H9 (cell line): ENCODE results near the gene NXPH1. TPM values are rescaled to one million over a fixed set of nuclear protein-coding genes. Genes with fewer than 3 reads are reported as not detected.

Experiments used
- DNase-seq: peaks from one replicate; pipeline ENCODE4 v3.0.0-alpha.2; 2017
- H2AFZ ChIP-seq: one replicate; pipeline ENCODE4 v1.6.1; 2013; ENCODE audit warnings: mild to moderate bottlenecking, low read length, control low read depth, moderate library complexity
- H2AK5ac ChIP-seq: 2 replicates; pipeline ENCODE4 v1.6.1; 2013; ENCODE audit warnings: low read length, control low read depth, mixed read lengths; ENCODE audit not compliant: insufficient read length
- H2BK120ac ChIP-seq: one replicate; pipeline ENCODE4 v1.6.1; 2013; ENCODE audit warnings: low read depth, mild to moderate bottlenecking, low read length, control low read depth, inconsistent platforms; ENCODE audit not compliant: poor library complexity, severe bottlenecking
- H2BK12ac ChIP-seq: 2 replicates; pipeline ENCODE4 v1.6.1; 2013; ENCODE audit warnings: low read length, control low read depth, mixed read lengths, low read depth; ENCODE audit not compliant: insufficient read length
- H2BK15ac ChIP-seq: 2 replicates; pipeline ENCODE4 v1.6.1; 2013; ENCODE audit warnings: low read depth, low read length, control low read depth
- H2BK20ac ChIP-seq: one replicate; pipeline ENCODE4 v1.6.1; 2013; ENCODE audit warnings: low read depth, mild to moderate bottlenecking, low read length, control low read depth, inconsistent platforms; ENCODE audit not compliant: poor library complexity, severe bottlenecking
- H2BK5ac ChIP-seq: 2 replicates; pipeline ENCODE4 v1.6.1; 2013; ENCODE audit warnings: low read length, control low read depth, mixed read lengths; ENCODE audit not compliant: insufficient read length
- H3K14ac ChIP-seq: 2 replicates; pipeline ENCODE4 v1.6.1; 2013; ENCODE audit warnings: low read length, control low read depth; ENCODE audit not compliant: insufficient read depth
- H3K18ac ChIP-seq: 2 replicates; pipeline ENCODE4 v1.6.1; 2013; ENCODE audit warnings: low read depth, mild to moderate bottlenecking, mixed read lengths, low read length, control low read depth; ENCODE audit not compliant: insufficient read length
- H3K23ac ChIP-seq: 2 replicates; pipeline ENCODE4 v1.6.1; 2013; ENCODE audit warnings: low read length, control low read depth, mixed read lengths, low read depth; ENCODE audit not compliant: insufficient read length
- H3K23me2 ChIP-seq: 2 replicates; pipeline ENCODE4 v1.6.1; 2013; ENCODE audit warnings: low read depth, mild to moderate bottlenecking, mixed read lengths, low read length, control low read depth; ENCODE audit not compliant: insufficient read length, poor library complexity, severe bottlenecking
- H3K27ac ChIP-seq: 2 replicates; pipeline ENCODE4 v1.5.1; 2013; ENCODE audit warnings: low read length, control low read depth, mixed read lengths, low read depth; ENCODE audit not compliant: insufficient read length
- H3K27me3 ChIP-seq: 2 replicates; pipeline ENCODE4 v1.6.1; 2013; ENCODE audit warnings: low read length, control low read depth, inconsistent platforms; ENCODE audit not compliant: insufficient read depth
- H3K4ac ChIP-seq: 2 replicates; pipeline ENCODE4 v1.6.1; 2013; ENCODE audit warnings: low read depth, mild to moderate bottlenecking, control low read depth, inconsistent platforms, low read length, moderate library complexity
- H3K4me1 ChIP-seq: 2 replicates; pipeline ENCODE4 v1.6.1; 2013; ENCODE audit warnings: low read length, control low read depth, inconsistent platforms; ENCODE audit not compliant: insufficient read depth
- H3K4me2 ChIP-seq: 2 replicates; pipeline ENCODE4 v1.6.1; 2013; ENCODE audit warnings: low read length, control low read depth, mixed read lengths; ENCODE audit not compliant: insufficient read length, insufficient read depth
- H3K56ac ChIP-seq: 2 replicates; pipeline ENCODE4 v1.6.1; 2013; ENCODE audit warnings: low read depth, mild to moderate bottlenecking, mixed read lengths, low read length, control low read depth; ENCODE audit not compliant: insufficient read length
- H3K79me1 ChIP-seq: 2 replicates; pipeline ENCODE4 v1.6.1; 2013; ENCODE audit warnings: low read depth, mild to moderate bottlenecking, moderate library complexity, low read length, control low read depth, inconsistent platforms; ENCODE audit not compliant: insufficient read depth, poor library complexity, severe bottlenecking
- H3K79me2 ChIP-seq: 2 replicates; pipeline ENCODE4 v1.6.1; 2013; ENCODE audit warnings: low read length, control low read depth, inconsistent platforms; ENCODE audit not compliant: insufficient read depth
- H3K9ac ChIP-seq: 2 replicates; pipeline ENCODE4 v1.6.1; 2013; ENCODE audit warnings: low read length, control low read depth, mixed read lengths; ENCODE audit not compliant: insufficient read length; ENCODE audit errors: extremely low read depth
- H3K9me3 ChIP-seq: one replicate; pipeline ENCODE4 v1.6.1; 2013; ENCODE audit warnings: low read depth, low read length, inconsistent platforms; ENCODE audit not compliant: control insufficient read depth
- H3T11ph ChIP-seq: one replicate; pipeline ENCODE4 v1.6.1; 2013; ENCODE audit warnings: mild to moderate bottlenecking, low read length, control low read depth, inconsistent platforms
- H4K20me1 ChIP-seq: one replicate; pipeline ENCODE4 v1.6.1; 2013; ENCODE audit not compliant: control insufficient read depth, insufficient read length, insufficient read depth
- H4K5ac ChIP-seq: 2 replicates; pipeline ENCODE4 v1.6.1; 2013; ENCODE audit warnings: low read depth, mild to moderate bottlenecking, mixed read lengths, low read length, control low read depth; ENCODE audit not compliant: insufficient read length
- H4K8ac ChIP-seq: replicated peaks from 2 replicates; pipeline ENCODE4 v1.6.1; 2013; ENCODE audit warnings: low read length, control low read depth, mixed read lengths, low read depth; ENCODE audit not compliant: insufficient read length
- H4K91ac ChIP-seq: 2 replicates; pipeline ENCODE4 v1.6.1; 2013; ENCODE audit warnings: low read depth, mild to moderate bottlenecking, moderate library complexity, mixed read lengths, low read length, control low read depth; ENCODE audit not compliant: insufficient read length
- H3K27ac Mint-ChIP-seq, 3 experiments: 2 replicates in 2 of 3; 3 replicates in 1 of 3; pipeline ENCODE4 v1.8.0; 2020 to 2021; ENCODE audit warnings: mixed read lengths in 3 of 3, mild to moderate bottlenecking in 1 of 3, moderate library complexity in 1 of 3
- H3K27me3 Mint-ChIP-seq: 2 replicates; pipeline ENCODE4 v1.8.0; 2021; ENCODE audit warnings: low read depth, mild to moderate bottlenecking, moderate library complexity, mixed read lengths
- H3K36me3 Mint-ChIP-seq, 3 experiments: 2 replicates in 2 of 3; 3 replicates in 1 of 3; pipeline ENCODE4 v1.8.0; 2020 to 2021; ENCODE audit warnings: low read depth in 3 of 3, mixed read lengths in 3 of 3; ENCODE audit not compliant: insufficient read depth in 1 of 3
- H3K4me1 Mint-ChIP-seq, 2 experiments: 2 replicates each; pipeline ENCODE4 v1.8.0; 2020; ENCODE audit warnings: mixed read lengths in 2 of 2
- H3K4me3 Mint-ChIP-seq, 2 experiments: 2 replicates in 1 of 2; 3 replicates in 1 of 2; pipeline ENCODE4 v1.8.0; 2020 to 2021; ENCODE audit warnings: mild to moderate bottlenecking in 2 of 2, mixed read lengths in 2 of 2, moderate library complexity in 1 of 2
- H3K9me3 Mint-ChIP-seq, 2 experiments: 2 replicates in 1 of 2; 3 replicates in 1 of 2; pipeline ENCODE4 v1.8.0; 2020; ENCODE audit warnings: mild to moderate bottlenecking in 2 of 2, mixed read lengths in 2 of 2, moderate library complexity in 1 of 2
- CTCF ChIP-seq: fragments of 200-600 bp; sonication (generic); conservative IDR thresholded peaks from 3 replicates; pipeline ENCODE4 v1.8.0; 2021; ENCODE audit warnings: antibody characterized with exemption, mild to moderate bottlenecking
- WGBS: extraction: QIAGEN DNeasy Blood & Tissue Kit; methylation state at CpG from one replicate; pipeline ENCODE4 v1.1.7; 2013; ENCODE audit warnings: missing lambda C conversion rate, low lambda C conversion rate, mixed read lengths; ENCODE audit not compliant: insufficient read length; ENCODE audit errors: extremely low coverage; 5-methylcytosine and 5-hydroxymethylcytosine counted together
- total RNA-seq: library from RNA; stranded (reverse); gene quantifications from 2 replicates; pipeline ENCODE4 v1.2.1, GENCODE V29; 2021

The NXPH1 gene
- total RNA-seq, 1 experiment from 2014 or later = 0.15 TPM

- Histone ChIP-seq H2BK120ac (no peak overlapping the region), H3K14ac (no peak overlapping the region), H3T11ph (no peak overlapping the region), H3K18ac (no peak overlapping the region), H3K27me3 (no peaks in the 10 kb centered on the region), H3K4me1 (no peaks in the 10 kb centered on the region), H2BK5ac (no peak overlapping the region), H3K4ac (no peak overlapping the region), H4K5ac (no peak overlapping the region), H3K79me1 (no peaks in the 10 kb centered on the region), H2AK5ac (no peak overlapping the region), H3K79me2 (no peaks in the 10 kb centered on the region), H4K20me1 (no peaks in the 10 kb centered on the region), H3K56ac (no peak overlapping the region), H3K27ac (no peak overlapping the region), H2BK20ac (no peak overlapping the region), H2BK15ac (no peak overlapping the region), H3K9ac (no peak overlapping the region), H3K23ac (no peak overlapping the region), H2AFZ (no peak overlapping the region), H2BK12ac (no peak overlapping the region), H4K8ac (no peak overlapping the region), H3K4me2 (no peak overlapping the region), H3K9me3 (no peaks in the 10 kb centered on the region), H4K91ac (no peak overlapping the region), H3K23me2 (no peaks in the 10 kb centered on the region)
- Mint-ChIP-seq H3K36me3 (no peaks in the 10 kb centered on the region; a peak in 1 of 7 replicates), H3K9me3 (peaks cover 3 to 7% of the 10 kb centered on the region in 2 experiments; a peak in 3 of 5 replicates), H3K27me3 (no peaks in the 10 kb centered on the region), H3K27ac (no peak overlapping the region), H3K4me1 (no peaks in the 10 kb centered on the region), H3K4me3 (no peak overlapping the region)
- no peak for DNase-seq
- no CpG with 5 or more reads among the region's 2 CpGs for WGBS
- no peak for TF ChIP-seq CTCF
Measured at GRCh38 chr7:8481096-8481495, 47.7 kb downstream of the NXPH1 start.
